ENCODE data around the gene CCDC9.

Gene CCDC9

GRCh38 chr19:47221080-47221841 lies 35.1 kb upstream of the CCDC9 start:
- in situ Hi-C loops (cut with HindIII; ENCODE audit: low pct_ligation_motif_present, low sequenced_read_pairs): no loop called here
- TF ChIP-seq, protein P1, sequence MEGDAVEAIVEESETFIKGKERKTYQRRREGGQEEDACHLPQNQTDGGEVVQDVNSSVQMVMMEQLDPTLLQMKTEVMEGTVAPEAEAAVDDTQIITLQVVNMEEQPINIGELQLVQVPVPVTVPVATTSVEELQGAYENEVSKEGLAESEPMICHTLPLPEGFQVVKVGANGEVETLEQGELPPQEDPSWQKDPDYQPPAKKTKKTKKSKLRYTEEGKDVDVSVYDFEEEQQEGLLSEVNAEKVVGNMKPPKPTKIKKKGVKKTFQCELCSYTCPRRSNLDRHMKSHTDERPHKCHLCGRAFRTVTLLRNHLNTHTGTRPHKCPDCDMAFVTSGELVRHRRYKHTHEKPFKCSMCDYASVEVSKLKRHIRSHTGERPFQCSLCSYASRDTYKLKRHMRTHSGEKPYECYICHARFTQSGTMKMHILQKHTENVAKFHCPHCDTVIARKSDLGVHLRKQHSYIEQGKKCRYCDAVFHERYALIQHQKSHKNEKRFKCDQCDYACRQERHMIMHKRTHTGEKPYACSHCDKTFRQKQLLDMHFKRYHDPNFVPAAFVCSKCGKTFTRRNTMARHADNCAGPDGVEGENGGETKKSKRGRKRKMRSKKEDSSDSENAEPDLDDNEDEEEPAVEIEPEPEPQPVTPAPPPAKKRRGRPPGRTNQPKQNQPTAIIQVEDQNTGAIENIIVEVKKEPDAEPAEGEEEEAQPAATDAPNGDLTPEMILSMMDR (IDR thresholded peaks at IDR 0.05; ENCODE audit: low read depth, low read length, missing control alignments): no peak
- Histone ChIP-seq H3K36me3 (replicated peaks) (peaks cover 27% of the 10 kb centered on the region), H3K27ac (no peak overlapping the region), H3K27me3 (replicated peaks) (no peaks in the 10 kb centered on the region), H3K4me3 (ENCODE audit: low read depth, low read length) (no peak overlapping the region)
- no peak for DNase-seq

DNA sequence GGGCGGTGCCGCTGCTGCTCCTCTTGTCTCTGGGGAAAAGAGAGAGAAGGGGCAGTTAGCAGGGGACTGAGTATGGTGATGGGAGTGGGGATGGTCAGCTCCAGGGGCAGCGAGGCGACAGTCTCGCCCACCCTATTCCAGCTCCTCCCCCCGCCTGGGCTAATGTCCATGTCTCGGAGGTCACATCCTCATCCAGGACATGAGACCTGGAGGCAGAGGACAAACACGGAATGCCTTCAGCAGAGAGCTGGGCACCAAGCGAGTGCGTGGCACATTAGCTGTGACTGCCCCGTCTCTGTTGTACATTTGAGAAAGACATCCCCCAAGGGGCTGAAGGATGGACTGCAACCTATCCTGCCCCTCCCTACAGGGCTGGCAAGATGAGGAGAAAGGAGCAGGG lies 34.4 kb upstream of the CCDC9 start:
- no peak for DNase-seq
- H3K27ac ChIP-seq: no peak overlapping the region

DNA sequence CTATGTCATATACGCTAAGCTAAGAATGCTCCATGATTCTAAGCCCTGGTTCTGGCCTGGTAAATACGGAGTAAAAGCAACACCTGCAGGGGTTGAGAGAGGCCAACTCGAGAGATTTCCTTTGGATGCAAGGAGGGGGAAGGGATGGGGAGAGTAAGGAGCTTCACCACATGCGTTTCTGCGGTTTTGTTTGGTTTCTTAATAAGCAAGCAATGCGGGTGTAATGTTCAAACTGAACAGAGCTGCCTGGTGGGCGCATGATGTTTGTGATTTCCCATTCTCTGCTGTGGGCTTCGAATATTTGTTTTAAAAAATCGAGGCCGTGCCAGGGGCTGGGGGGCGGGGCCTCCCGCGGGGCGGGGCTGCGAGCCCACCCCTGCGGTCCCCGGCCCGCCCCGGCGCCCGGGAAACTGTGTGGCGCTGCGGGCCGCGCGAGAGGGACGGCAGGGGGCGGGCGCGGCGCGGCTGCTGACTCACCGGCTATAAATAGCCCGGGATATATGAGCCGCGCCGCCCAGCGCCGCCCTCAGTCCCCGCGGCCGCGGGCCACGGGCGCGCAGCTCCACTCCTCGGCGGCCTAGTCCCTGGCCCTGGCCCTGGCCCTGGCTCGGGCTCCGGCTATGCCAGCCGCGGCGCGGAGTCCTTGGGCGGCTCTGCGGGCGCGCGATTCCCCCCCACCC lies 30.4 kb upstream of the CCDC9 start:
- no peaks in the 10 kb centered on the region for H3K27me3 ChIP-seq (replicated peaks)
- peak overlapping the region; percentile 32 for H3K4me3 ChIP-seq (ENCODE audit: low read depth, low read length)
- in situ Hi-C loops (cut with HindIII; ENCODE audit: low pct_ligation_motif_present, low sequenced_read_pairs): no loop called here
- TF ChIP-seq, protein P1 (IDR thresholded peaks at IDR 0.05; ENCODE audit: low read depth, low read length, missing control alignments): peak; percentile 11
- peak overlapping the region; percentile 92 for H3K27ac ChIP-seq
- H3K36me3 ChIP-seq (replicated peaks): peaks cover 16% of the 10 kb centered on the region
- DNase-seq: peak; percentile 69

More for the DNA sequence above, 34.4 kb upstream of the CCDC9 start:
- Histone ChIP-seq H3K4me3 (ENCODE audit: low read depth, low read length) (no peak overlapping the region), H3K36me3 (replicated peaks) (peaks cover 27% of the 10 kb centered on the region), H3K27me3 (replicated peaks) (no peaks in the 10 kb centered on the region)
- TF ChIP-seq, protein P1 (IDR thresholded peaks at IDR 0.05; ENCODE audit: low read depth, low read length, missing control alignments): no peak
- in situ Hi-C loops (cut with HindIII; ENCODE audit: low pct_ligation_motif_present, low sequenced_read_pairs): no loop called here

DNA sequence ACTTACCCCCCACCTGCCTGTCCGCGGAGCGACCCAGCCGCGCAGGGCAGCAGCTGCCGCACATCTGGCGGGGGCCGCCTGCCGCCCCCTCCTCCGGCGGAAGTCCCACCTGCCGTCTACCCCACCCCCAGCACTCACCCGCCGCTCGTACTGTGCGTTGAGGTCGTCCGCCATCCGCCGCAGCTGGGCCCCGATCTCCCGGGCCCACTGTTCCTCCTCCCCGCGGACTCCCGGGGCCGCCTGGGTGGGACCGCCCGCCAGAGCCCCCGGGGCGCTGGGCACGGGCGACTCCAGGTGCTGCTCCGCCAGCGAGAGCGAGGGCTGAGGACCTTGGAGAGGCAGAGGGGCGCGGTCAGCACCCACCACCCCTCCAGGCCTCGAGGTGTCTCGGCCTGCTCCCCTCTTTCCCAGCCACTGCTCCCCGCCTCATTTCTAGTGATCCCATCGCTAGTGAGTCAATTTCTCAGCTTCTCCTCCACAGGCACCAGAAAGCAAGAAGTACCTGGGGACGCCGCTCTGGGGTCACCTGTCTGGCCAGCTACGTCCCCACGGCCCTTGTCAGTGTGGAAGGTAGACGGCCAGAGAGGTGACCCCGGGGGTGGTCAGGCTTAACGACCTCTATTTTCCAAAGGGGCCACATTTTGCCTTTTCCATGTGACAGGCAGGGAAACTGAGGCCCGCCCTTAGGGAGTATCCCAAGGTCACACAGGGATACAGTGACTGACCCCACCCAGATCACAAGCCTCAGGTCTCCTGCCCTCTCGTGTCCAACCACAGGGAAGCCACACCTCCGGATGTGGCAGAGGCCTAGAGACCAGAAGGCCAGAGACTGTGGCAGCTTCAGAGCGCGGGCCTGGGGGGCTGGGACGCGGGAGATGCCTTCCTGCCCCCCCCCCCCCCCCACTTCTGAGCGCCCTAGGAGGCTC lies 29.6 kb upstream of the CCDC9 start:
- peak overlapping the region; percentile 50 for H3K4me3 ChIP-seq (ENCODE audit: low read depth, low read length)
- DNase-seq: no peak
- peaks cover 10% of the 10 kb centered on the region for H3K36me3 ChIP-seq (replicated peaks)
- peak overlapping the region; percentile 92 for H3K27ac ChIP-seq
- H3K27me3 ChIP-seq (replicated peaks): no peaks in the 10 kb centered on the region
- TF ChIP-seq, protein P1 (IDR thresholded peaks at IDR 0.05; ENCODE audit: low read depth, low read length, missing control alignments): no peak
- in situ Hi-C loops (cut with HindIII; ENCODE audit: low pct_ligation_motif_present, low sequenced_read_pairs): no loop called here

DNA sequence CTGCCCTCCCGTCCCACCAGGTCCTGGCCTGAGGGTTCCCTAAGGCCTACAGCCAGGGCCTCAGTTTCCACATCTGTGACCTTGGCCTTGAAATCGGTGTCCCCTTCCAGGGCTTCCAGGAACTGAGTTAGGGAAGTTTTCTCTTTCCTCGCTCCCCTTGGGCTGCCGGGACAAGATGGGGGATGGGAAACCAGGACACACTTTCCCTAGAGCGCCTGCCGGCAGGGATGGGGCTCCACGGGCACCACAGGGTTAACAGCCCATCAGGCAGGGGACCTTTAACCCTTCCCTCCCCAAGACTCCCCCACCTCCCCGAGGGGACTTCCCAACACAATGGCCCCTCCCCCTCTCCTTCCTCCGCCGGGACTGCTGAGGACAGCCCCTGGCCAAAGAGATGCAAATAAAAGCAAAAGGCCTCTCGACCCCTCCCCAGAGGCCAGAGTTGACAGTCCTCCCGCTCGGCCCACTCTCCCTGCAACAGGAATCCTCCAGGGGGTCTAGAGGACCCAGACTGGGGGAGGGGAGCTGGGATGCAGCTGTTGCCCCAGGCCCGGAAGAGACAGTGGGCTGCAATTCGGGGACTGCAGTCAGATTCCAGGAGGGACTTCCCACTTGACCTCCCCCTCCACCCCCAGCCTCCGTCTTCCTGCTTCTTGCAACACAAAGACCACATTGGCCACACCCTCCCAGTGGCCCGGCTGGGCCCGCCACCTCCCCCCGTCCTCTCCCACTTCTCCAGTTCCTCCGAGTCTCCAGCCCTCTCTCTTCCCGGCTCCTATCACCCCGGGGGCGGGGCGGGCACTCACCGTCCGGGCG lies 28.8 kb upstream of the CCDC9 start:
- H3K36me3 ChIP-seq (replicated peaks): peaks cover 8% of the 10 kb centered on the region
- peak overlapping the region; percentile 50 for H3K4me3 ChIP-seq (ENCODE audit: low read depth, low read length)
- DNase-seq: peak; percentile 90
- TF ChIP-seq, protein P1 (IDR thresholded peaks at IDR 0.05; ENCODE audit: low read depth, low read length, missing control alignments): no peak
- no peaks in the 10 kb centered on the region for H3K27me3 ChIP-seq (replicated peaks)
- H3K27ac ChIP-seq: peak overlapping the region; percentile 92
- in situ Hi-C loops (cut with HindIII; ENCODE audit: low pct_ligation_motif_present, low sequenced_read_pairs): no loop called here
